PFSK-1 (cell line): ENCODE measurements around the gene CDRT15.

Experiments
- POLR2AphosphoS5 ChIP-seq: IDR thresholded peaks from 2 replicates; pipeline ENCODE4 v1.6.1; 2012; ENCODE audit warnings: low read depth, mild to moderate bottlenecking, control low read depth, low read length, moderate library complexity
- REST ChIP-seq, 2 experiments: IDR thresholded peaks; 2 replicates each; pipeline versions ENCODE4 v1.6.1 to v1.8.0; 2011 to 2012; ENCODE audit warnings: low read depth in 2 of 2, low read length in 2 of 2, control low read depth in 1 of 2, inconsistent platforms in 1 of 2, mild to moderate bottlenecking in 1 of 2, moderate library complexity in 1 of 2; ENCODE audit not compliant: insufficient read depth in 1 of 2

GRCh38 chr17:14199601-14200000 lies 37.1 kb downstream of the CDRT15 start:
- no peak for TF ChIP-seq REST (IDR thresholded peaks at IDR 0.05; ENCODE audit: insufficient read depth in 1 of 2, low read depth in 2 of 2, low read length in 2 of 2)
- TF ChIP-seq POLR2AphosphoS5: no peak
